ENCODE results near the gene TMEM131L.
"Not testable (repeated sequence)": the region's sequence is repeated elsewhere in the genome, so short reads cannot be mapped to it uniquely, and the experiment has no call there.

The TMEM131L gene

DNA sequence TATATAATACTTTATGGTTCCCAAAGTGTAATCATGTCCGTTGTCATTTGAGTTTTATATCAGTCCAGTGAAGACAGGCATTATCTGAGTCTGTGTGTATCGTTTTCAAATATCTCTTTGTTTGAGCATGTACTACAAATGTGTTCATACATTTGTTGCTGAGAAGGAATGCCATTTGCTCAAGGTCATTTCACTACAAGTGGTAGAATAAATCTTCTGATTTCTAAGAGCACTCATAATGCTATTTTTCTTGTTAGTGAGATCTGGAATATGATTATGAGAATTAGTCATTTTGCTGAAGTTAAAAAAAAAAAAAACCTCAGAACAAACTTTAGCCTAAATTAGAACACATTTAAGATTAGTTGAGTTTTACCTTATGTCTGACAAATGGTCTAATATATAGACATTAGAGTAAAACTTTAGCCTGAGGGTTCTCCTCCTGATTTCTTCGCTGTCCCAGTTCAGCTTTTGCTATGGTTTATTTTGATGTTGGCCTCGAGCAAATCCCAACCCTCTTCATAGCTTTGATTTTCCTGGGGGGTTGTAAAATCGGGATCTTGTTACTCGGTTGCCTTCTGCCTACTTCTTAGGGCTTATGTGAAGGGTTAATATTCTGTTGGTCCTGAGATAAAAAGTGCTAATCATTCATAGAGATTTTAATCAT is 87.1 kb downstream of the TMEM131L start:
- DNase-seq, result no peak

- DNase-seq, result no peak
Observed at GRCh38 chr4:153553819-153554170, 87.6 kb downstream of the TMEM131L start.

DNA sequence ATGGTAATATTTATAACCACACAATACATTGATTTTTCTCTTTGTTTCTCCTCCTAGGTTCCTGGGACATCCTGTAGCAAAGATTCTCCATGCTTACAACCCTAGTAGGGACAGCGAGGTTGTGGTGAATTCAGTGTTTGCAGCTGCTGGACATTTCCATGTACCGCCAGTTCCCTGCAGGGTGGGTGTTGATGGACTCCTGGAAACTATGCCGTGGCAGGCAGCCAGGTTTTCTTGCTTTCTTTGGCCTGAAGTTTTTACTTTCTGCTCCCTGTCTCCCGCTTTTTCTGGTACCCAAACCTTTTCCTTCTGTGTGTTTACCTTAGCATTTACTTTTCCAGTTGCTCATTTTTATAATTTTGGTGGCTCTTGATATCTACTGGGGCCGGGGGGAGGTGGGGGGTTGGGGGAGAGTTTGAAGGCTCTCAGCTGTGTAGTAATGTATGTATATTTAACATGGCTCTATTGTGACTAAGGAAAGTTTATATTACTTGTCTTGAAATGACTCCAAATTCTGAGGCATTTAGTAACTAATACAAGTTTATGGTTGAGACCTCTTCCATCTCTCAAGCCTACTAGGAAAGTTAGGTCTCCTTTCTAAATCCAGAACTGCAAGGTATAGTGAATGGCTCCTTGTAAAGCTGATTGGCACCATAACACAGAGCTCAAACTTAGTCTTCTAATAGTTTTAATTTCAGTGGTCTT is 89.7 kb downstream of the TMEM131L start:
- DNase-seq, result no peak

- no peak for DNase-seq
Observed at GRCh38 chr4:153556435-153556815, 90.3 kb downstream of the TMEM131L start.

DNA sequence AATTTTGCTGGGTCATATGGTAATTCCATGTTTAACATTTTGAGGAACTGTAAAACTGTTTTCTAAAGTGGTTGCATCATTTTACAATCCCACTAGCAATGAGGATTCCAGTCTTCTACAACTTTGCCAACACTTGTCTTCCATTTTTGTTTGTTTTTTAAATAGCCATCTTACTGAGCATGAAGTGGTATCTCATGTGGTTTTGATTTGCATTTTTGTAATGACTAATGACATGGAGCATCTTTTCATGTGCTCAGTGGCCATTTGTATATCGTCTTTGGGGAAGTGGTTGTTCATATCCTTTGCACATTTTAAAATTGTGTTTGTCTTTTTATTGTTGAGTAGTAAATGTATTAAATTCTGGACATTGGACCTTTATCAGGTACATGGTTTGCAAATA is 94.7 kb downstream of the TMEM131L start:
- no peak for DNase-seq

- DNase-seq, result no peak
Observed at GRCh38 chr4:153564630-153565525, 98.7 kb downstream of the TMEM131L start.

- no peak for DNase-seq
Observed at GRCh38 chr4:153566631-153567150, 100.5 kb downstream of the TMEM131L start.

GRCh38 chr4:153567660-153568059 is 101.5 kb downstream of the TMEM131L start:
- DNase-seq, result not testable (repeated sequence)

DNA sequence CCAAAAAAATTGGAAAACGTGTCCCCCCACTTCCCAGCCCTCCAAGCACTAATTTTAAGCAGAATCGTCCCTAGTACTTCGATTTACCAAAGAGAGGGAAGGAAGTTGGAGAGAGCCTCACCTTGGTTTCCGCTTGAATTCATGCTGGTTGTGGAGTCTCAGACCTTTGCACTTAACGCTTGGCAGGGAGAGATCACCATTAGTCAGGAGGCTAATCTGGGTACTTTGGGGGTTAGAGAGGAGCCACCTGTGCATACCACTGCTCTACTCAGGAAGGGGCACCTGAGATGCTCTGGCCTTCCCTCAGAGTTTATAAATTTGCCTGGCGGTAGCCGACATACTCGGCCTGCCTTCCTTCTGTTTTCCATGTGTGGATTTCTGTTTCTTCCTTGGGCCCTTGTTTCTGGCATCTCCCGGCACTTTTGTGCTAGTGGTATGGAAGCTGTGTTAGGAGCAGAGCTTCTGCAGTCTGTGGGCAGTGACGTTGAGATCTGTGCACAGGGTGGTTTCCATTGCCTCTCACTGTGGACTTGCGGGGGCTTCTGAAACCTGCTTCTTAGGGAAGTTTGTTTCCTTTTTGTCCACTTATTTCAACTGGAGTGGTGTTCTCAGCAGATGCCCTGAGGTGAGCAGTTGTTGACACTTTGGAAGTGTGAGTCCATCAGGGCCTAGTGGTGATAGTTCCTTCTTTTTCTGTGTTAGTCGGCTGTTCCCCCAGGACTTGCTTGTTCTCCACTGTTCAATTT is 104.2 kb downstream of the TMEM131L start:
- no peak for DNase-seq

DNA sequence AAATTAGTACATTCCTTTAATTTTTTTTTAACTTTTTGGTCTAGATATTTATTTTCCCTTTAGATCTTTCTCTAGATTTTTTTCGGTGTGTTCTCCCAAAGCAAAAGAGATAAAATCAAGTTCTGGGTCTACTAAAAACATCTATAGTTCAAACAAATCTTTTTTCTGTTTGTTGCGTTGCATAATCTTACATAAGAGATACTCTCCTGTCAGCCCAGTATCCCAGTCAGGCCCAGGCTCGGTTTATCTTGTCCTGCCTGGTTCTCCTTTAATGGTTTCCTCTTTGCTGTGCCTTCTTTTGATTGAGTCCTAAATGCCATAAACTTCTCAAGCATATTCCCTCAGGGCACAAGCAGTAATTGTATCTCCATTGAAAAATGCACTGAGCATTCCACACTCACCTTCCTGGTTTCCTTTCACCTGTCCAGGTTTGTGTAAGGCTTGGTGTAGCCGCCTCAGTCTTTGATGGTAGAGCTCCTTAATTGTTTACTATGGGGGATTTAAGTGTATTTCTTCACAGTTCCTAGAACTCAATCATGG is 104.9 kb downstream of the TMEM131L start:
- peak; percentile 2 for DNase-seq

DNA sequence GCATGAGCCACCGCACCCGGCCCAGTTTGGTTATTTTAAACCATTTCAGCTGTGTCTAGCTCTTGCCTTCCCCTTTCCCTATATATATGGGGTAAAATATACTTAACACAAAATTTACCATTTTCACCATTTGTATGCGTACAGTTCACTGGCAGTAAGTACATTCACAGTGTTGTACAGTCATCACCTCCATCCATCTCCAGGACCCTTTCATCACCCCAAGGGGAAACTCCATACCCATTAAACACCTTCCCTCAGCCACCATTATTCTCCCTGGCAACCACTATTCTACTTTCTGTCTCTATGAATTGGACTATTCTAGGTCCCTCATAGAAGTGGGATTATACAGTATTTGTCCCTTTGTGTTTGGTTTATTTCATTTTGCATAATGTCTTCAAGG is 106.4 kb downstream of the TMEM131L start:
- DNase-seq, result no peak

- DNase-seq, result no peak
Observed at GRCh38 chr4:153573221-153573620, 107.1 kb downstream of the TMEM131L start.

- peak; percentile 15 for DNase-seq
Observed at GRCh38 chr4:153573881-153574802, 108.0 kb downstream of the TMEM131L start.

- no peak for DNase-seq
Observed at GRCh38 chr4:153576443-153576774, 110.2 kb downstream of the TMEM131L start.

DNA sequence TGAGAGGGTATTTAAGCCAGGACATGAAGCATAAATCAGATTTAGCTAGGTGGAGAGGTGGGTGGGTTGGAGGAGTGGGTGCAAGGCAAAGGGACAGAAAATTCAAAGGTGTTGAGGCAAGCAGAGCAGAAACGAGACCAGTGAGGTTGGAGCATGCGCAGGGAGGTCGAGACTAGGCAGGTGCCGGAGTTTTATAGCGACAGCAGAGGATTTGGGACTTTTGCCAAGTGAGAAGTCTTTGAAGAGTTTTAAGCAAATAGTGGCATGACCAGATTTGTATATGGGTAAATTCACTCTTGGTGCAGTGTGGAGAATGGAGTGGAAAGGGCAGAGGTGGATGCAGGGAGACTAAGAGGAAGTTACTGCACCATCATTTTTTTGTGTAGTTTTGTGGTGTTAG is 110.9 kb downstream of the TMEM131L start:
- no peak for DNase-seq

DNA sequence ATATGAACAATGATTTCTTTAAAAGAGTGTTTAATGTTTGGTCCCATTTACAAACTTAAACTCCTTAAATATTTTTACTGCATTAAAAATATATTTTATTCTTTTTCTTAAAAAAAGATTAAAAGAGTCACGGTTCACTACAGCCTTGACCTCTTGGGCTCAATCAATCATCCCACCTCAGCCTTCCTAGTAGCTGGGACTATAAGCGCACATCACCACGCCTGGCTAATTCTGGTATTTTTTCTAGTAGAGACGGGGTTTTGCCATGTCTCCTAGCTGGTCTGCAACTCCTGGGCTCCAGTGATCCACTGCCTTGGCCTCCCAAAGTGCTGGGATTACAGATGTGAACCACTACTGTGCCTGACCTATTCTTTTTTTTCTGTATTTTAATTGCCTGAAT is 113.2 kb downstream of the TMEM131L start:
- DNase-seq, result no peak

DNA sequence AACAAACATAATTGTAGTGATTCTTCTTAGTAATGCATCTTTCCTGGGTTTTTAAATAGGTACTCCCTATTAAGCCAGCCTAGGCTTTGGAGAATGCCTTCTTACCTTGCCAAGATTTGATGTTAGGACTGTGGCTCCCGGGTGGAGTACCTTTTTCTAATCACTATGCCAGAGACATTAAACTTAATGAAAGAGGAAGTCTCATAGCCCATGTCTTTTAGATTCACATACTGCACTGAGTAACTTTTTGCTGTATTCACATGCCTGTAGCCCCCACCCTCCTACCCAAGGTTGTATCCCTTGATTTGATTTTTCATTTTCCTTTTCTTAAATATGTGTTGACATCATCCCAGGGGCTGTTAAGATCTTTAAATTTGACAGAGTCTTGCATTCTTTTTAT is 113.7 kb downstream of the TMEM131L start:
- no peak for DNase-seq

GRCh38 chr4:153582954-153583702 is 117.0 kb downstream of the TMEM131L start:
- DNase-seq, result no peak

GRCh38 chr4:153585026-153585425 is 118.9 kb downstream of the TMEM131L start:
- no peak for DNase-seq

- DNase-seq, result no peak
Observed at GRCh38 chr4:153589703-153590595, 123.8 kb downstream of the TMEM131L start.

All from NCI-H146 (cell line).